Endodermal cell (in vitro differentiated cells): Measurements from ENCODE around the gene INO80E. TPM values are rescaled to one million over a fixed set of nuclear protein-coding genes. Genes with fewer than 3 reads are reported as not detected.

ENCODE experiments used
- DNase-seq: peaks from one replicate; pipeline ENCODE4 v3.0.0-alpha.2; 2017
- H3K27ac ChIP-seq: 2 replicates; pipeline ENCODE4 v1.5.1; 2013; ENCODE audit warnings: mild to moderate bottlenecking, low read depth, low read length, moderate library complexity
- H3K27me3 ChIP-seq: 2 replicates; pipeline ENCODE4 v1.6.1; 2013; ENCODE audit warnings: mild to moderate bottlenecking, low read length, moderate library complexity; ENCODE audit not compliant: insufficient read depth, control insufficient read depth, poor library complexity, severe bottlenecking
- H3K36me3 ChIP-seq: 2 replicates; pipeline ENCODE4 v1.7.0; 2013; ENCODE audit warnings: mild to moderate bottlenecking, low read length, moderate library complexity; ENCODE audit not compliant: control insufficient read depth, insufficient read depth
- H3K4me1 ChIP-seq: one replicate; pipeline ENCODE4 v1.7.0; 2013; ENCODE audit warnings: low read length; ENCODE audit not compliant: control insufficient read depth, insufficient read depth
- H3K4me3 ChIP-seq: 2 replicates; pipeline ENCODE4 v1.5.1; 2013; ENCODE audit warnings: mild to moderate bottlenecking, low read length, moderate library complexity
- H3K9ac ChIP-seq: 2 replicates; pipeline ENCODE4 v1.6.1; 2013; ENCODE audit warnings: mild to moderate bottlenecking, low read length, moderate library complexity; ENCODE audit not compliant: poor library complexity, severe bottlenecking; ENCODE audit errors: extremely low read depth
- H3K9me3 ChIP-seq: 2 replicates; pipeline ENCODE4 v1.6.1; 2013; ENCODE audit warnings: mild to moderate bottlenecking, low read length, moderate library complexity; ENCODE audit not compliant: control insufficient read depth
- H3K27ac Mint-ChIP-seq: 2 replicates; pipeline ENCODE4 v1.8.0; 2020; ENCODE audit warnings: mixed read lengths
- H3K27me3 Mint-ChIP-seq: 2 replicates; pipeline ENCODE4 v1.8.0; 2021; ENCODE audit warnings: mild to moderate bottlenecking, mixed read lengths; ENCODE audit not compliant: insufficient read depth
- H3K36me3 Mint-ChIP-seq: 2 replicates; pipeline ENCODE4 v1.8.0; 2020; ENCODE audit warnings: low read depth, mixed read lengths
- H3K4me1 Mint-ChIP-seq: 2 replicates; pipeline ENCODE4 v1.8.0; 2020; ENCODE audit warnings: mixed read lengths
- H3K4me3 Mint-ChIP-seq: 2 replicates; pipeline ENCODE4 v1.8.0; 2020; ENCODE audit warnings: mild to moderate bottlenecking, moderate library complexity, mixed read lengths
- H3K9me3 Mint-ChIP-seq: 2 replicates; pipeline ENCODE4 v1.8.0; 2020; ENCODE audit warnings: mild to moderate bottlenecking, mixed read lengths
- CTCF ChIP-seq: fragments of 200-600 bp; sonication (generic); conservative IDR thresholded peaks from 2 replicates; pipeline ENCODE4 v1.5.0; 2021; ENCODE audit warnings: antibody characterized with exemption, mild to moderate bottlenecking
- WGBS, 2 experiments: methylation state at CpG; one replicate each; pipeline versions ENCODE4 v1.1.5 to v1.1.7; 2013; ENCODE audit warnings: missing lambda C conversion rate in 2 of 2, mixed read lengths in 1 of 2; ENCODE audit not compliant: insufficient coverage in 1 of 2, insufficient read length in 1 of 2; 5-methylcytosine and 5-hydroxymethylcytosine counted together
- total RNA-seq, 2 donors: library from RNA; stranded (reverse); fragmentation: NEBNext Ultra II Directional in 1 of 2; extraction: Animal tissue kit (Norgen Biotek cat#: 25700) in 1 of 2; gene quantifications; 2 replicates in 1 of 2; 3 replicates in 1 of 2; pipeline ENCODE4 v1.2.1, GENCODE V29; 2021

The INO80E gene
- total RNA-seq, 2 donors from 2014 or later = 77.4 to 80.1 TPM

GRCh38 chr16:29950806-29951461 is 45.1 kb upstream of the INO80E start:
- Histone ChIP-seq H3K9ac (no peak overlapping the region), H3K4me3 (no peak overlapping the region), H3K36me3 (no peaks in the 10 kb centered on the region), H3K4me1 (peaks cover 7% of the 10 kb centered on the region), H3K27ac (no peak overlapping the region), H3K9me3 (no peaks in the 10 kb centered on the region), H3K27me3 (no peaks in the 10 kb centered on the region)
- Mint-ChIP-seq H3K36me3 (no peaks in the 10 kb centered on the region), H3K27ac (no peak overlapping the region), H3K27me3 (no peaks in the 10 kb centered on the region), H3K4me1 (peaks cover 7% of the 10 kb centered on the region), H3K9me3 (peaks cover 1% of the 10 kb centered on the region), H3K4me3 (no peak overlapping the region)
- DNase-seq = no peak
- TF ChIP-seq CTCF = no peak
- WGBS, 2 experiments = 86 to 91% methylated on average over 3 to 4 of the region's 4 CpGs

DNA sequence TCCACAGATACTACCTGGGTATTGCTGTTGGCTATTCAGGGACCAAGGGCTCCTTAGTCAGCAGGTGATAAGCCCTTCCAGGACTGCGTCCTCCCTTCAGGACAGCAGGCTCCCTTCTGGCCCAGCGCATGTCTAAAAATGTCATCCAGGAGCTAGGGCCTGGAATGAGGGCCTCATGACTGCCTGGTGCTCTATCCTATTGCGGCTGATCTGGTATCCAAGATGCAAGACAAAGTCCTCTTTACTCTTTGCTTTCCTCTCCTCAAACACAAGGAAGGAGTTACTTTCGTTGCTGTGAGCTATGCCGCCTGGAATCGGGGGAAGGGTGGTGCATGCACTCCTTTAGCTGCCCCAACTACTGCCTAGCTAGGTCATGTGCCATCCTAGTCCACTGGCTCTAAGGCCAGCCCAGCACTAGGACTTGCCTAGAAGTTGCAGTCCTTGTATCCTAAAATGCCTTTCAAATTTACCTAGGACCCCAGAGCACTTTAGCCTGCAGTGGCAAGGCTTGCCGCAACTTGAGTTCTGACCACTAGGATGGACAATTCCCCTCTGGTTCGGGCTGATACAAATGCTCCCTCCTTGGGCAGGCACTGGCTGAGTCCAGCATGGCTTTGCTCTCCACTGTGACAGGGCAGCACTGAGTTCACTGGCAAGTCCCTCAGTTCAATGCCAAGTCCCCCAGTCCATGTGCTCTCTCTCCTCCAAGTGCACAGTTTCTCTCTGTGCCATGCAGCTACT is 44.2 kb upstream of the INO80E start:
- H3K36me3 Mint-ChIP-seq = no peaks in the 10 kb centered on the region
- no peak overlapping the region for H3K4me3 Mint-ChIP-seq
- H3K36me3 ChIP-seq = no peaks in the 10 kb centered on the region
- H3K27me3 Mint-ChIP-seq = no peaks in the 10 kb centered on the region
- peaks cover 7% of the 10 kb centered on the region for H3K4me1 ChIP-seq
- no peak overlapping the region for H3K4me3 ChIP-seq
- peaks cover 7% of the 10 kb centered on the region for H3K4me1 Mint-ChIP-seq
- TF ChIP-seq CTCF = peak; percentile 62
- no peaks in the 10 kb centered on the region for H3K9me3 ChIP-seq
- H3K9me3 Mint-ChIP-seq = peaks cover 1% of the 10 kb centered on the region
- WGBS, 2 experiments = 87 to 88% methylated on average over 8 of the region's 8 CpGs
- no peak overlapping the region for H3K9ac ChIP-seq
- no peak overlapping the region for H3K27ac ChIP-seq
- no peaks in the 10 kb centered on the region for H3K27me3 ChIP-seq
- peak; percentile 77 for DNase-seq
- H3K27ac Mint-ChIP-seq = no peak overlapping the region

GRCh38 chr16:29958756-29959155 is 37.3 kb upstream of the INO80E start:
- no peak overlapping the region for H3K27ac Mint-ChIP-seq
- peaks cover 2% of the 10 kb centered on the region for H3K27me3 Mint-ChIP-seq
- WGBS, 2 experiments = 95 to 100% methylated on average over 2 to 4 of the region's 5 CpGs
- H3K9ac ChIP-seq = no peak overlapping the region
- no peak overlapping the region for H3K4me3 ChIP-seq
- peaks cover 6% of the 10 kb centered on the region for H3K36me3 Mint-ChIP-seq
- H3K4me1 ChIP-seq = peaks cover 9% of the 10 kb centered on the region
- no peaks in the 10 kb centered on the region for H3K27me3 ChIP-seq
- no peaks in the 10 kb centered on the region for H3K36me3 ChIP-seq
- H3K9me3 Mint-ChIP-seq = peaks cover 2% of the 10 kb centered on the region
- no peaks in the 10 kb centered on the region for H3K9me3 ChIP-seq
- peaks cover 13% of the 10 kb centered on the region for H3K4me1 Mint-ChIP-seq
- H3K4me3 Mint-ChIP-seq = no peak overlapping the region
- H3K27ac ChIP-seq = no peak overlapping the region
- DNase-seq = no peak
- no peak for TF ChIP-seq CTCF
